H54 (cell line): Measurements from ENCODE around the gene DNMT3L.
"Not testable (repeated sequence)": the region's sequence is repeated elsewhere in the genome, so short reads cannot be mapped to it uniquely, and the experiment has no call there.

ENCODE experiments used
- DNase-seq: peaks from one replicate; pipeline ENCODE4 v3.0.0; 2011; ENCODE audit warnings: low spot score, mixed read lengths; ENCODE audit not compliant: insufficient read length
- FAIRE-seq: peaks from 3 replicates; lab custom pipeline; 2011; peaks lifted over from hg19 to GRCh38; lab: Jason Lieb, UNC
- POLR2A ChIP-seq: IDR thresholded peaks from 2 replicates; pipeline ENCODE4 v1.6.1; 2011; ENCODE audit warnings: low read depth, mild to moderate bottlenecking, low read length

The DNMT3L gene

DNA sequence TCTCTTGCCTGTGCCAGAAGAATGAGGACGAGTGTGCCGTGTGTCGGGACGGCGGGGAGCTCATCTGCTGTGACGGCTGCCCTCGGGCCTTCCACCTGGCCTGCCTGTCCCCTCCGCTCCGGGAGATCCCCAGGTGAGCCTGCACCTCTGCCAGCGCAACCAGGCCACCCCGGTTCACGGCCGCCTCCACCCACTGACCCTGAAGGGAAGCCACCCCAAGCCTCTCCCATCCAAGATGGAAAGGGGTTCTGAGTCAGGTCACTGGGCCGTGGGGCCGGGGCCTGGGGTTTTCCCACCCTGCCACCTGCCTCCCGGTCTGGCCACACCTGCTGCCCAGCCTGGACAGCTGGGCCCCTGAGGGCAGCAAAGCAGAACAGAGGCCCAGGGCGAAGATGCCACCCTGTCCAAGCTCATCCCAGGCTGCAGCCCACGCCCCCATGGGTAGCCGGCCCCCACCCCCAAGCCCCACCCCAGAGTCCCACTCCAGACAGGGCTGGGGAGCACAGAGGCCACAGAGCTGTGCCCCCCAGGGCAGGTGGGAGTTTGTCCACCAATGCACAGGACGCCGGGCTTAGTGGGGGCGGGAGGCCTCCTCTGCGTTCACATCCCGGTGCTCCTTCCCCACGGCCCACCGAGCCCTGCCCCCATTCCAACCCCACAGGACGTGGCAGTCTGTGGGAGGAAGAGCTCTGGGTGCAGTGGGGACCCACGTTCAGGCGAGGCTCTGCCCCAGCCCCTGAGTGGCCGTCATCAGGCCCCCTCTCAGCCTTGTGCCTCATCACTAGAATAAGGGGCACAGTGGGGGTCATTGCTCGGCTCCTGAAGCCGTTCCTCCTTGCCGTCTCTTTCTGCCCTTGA, 29.6 kb upstream of the DNMT3L start:
- DNase-seq, result no peak
- TF ChIP-seq POLR2A, result no peak
- FAIRE-seq, result no peak

DNA sequence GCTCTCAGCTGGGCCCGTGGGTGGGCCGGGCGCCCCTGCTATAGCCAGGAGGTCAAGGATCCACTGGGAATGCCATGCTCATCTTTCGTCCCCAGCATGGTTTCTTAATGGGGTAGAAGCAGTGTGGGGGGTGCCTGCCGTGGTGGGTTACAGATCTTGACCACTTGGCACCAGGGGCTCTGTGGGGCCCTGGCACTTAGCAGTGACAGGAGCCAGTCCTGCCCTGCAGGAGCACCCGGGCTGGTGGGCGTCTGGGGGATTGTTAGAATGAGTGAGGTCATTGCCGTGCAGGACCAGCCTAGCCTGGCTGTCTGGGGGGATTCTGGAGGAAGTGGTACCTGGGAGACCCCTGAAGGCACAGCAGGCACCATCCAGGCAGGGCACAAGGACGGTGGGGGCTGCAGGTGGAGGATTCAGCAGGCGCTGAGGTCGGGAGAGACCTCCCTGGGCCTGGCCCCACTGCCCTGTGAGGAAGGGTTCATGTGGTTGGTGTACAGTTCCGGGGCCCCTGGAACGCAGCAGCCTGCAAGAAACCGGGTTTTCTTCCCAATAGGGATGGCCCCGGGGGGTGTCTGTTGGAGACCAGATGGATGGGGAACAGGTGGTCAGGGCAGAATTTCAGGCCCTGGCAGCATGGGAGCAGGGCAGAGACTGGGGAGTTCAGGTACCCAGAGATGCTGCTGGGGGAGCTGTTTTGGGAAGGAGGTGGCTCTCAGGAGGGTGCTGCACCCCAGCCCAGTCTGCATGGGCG, 28.8 kb upstream of the DNMT3L start:
- no peak for TF ChIP-seq POLR2A
- DNase-seq (no peak), FAIRE-seq (no peak)

DNA sequence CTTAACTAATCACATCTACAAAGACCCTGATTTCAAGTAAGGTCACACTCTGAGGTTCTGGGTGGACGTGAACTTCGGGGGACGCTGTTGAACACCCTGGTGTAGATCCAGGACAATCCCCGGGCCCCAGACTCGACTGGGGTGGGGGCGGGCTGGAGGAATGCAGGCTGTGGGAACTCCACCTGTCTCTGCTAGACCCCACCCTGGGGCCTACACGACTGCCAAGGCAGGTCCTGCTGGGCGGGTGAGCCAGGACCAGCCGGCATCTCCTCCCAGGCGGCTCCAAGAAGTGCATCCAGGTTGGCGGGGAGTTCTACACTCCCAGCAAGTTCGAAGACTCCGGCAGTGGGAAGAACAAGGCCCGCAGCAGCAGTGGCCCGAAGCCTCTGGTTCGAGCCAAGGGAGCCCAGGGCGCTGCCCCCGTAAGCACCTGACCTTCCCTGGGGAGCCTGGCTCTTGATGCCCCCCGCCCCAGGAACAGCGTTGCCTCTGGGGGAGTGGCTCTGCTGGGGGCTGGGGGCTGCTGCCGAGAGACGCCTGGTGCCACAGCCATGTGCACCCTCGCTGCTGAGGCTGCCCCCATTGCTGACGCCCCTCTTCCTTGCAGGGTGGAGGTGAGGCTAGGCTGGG, 27.8 kb upstream of the DNMT3L start:
- DNase-seq (no peak), FAIRE-seq (no peak)
- TF ChIP-seq POLR2A, result no peak

DNA sequence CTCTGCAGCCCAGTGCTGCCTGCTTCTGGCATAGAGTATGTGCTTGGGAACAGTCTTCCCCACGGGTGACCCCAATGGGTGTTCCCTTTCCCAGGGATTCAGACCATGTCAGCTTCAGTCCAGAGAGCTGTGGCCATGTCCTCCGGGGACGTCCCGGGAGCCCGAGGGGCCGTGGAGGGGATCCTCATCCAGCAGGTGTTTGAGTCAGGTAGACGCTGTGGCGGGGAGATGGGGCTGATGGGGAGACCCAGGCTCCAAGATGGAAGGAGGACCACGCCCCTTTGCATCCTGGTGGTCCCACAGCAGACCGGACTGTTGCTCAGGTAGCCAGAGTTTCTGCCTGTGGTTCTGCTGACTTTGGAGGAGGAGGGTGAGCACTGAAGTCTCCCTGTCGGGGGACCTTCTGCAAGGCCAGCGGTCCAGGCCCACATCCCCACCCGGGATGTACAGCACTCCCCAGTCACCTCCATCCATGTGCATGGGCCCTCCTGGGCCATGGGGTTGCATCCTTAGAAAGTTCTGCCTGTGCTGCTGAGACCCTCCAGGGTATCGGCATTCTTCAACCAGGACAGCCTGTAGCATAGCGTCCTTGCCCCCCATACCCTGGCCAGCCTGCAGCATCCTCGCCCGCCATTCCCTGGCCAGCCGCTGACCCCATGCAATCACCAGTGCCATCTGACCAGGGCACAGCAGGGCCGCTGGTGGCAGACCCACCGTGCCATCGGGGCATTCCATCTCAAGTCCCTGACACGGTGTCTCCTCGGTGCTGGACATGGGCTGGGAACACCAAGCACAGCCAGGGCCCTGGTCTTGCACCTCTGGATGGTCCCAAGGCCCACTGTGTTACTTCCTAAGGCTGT, 26.8 kb upstream of the DNMT3L start:
- no peak for TF ChIP-seq POLR2A
- DNase-seq (no peak), FAIRE-seq (no peak)

DNA sequence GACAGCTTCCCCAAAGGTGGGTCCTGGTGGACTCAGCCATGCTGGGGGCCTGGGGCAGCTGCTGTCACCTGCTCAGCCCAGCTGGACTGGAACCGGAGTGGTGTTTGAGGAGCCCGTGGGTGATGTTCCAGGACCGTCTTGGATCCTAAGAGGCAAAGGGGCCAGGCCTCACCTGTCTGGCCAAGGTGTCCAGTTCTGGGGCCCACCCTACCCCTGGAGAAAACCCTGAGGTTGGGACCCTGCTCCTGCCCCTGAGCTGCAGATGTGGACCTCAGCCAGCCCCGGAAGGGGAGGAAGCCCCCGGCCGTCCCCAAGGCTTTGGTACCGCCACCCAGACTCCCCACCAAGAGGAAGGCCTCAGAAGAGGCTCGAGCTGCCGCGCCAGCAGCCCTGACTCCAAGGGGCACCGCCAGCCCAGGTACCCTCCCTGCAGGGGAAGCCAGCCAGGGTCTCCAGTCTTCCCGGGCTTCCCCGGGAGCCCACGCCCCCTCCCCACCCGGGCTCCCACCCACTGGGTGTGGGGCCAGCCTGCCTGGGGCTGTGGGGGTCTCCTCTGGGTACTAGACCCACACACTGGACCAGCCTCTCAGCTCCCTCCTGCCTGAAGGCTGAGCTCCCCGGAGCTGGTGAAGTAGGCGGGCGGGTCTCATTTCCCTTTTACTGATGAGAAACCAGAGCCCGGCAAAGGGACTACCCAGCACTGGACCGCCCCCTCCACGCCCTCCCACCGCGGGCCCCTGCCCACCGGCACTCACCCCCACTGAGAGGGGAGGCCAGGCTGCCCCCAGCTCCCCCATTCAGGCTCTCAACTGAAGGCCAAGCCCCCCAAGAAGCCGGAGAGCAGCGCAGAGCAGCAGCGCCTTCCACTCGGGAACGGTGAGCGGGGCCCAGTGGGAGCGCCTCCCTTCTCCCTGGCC, 25.3 kb upstream of the DNMT3L start:
- DNase-seq (no peak), FAIRE-seq (no peak)
- no peak for TF ChIP-seq POLR2A

DNA sequence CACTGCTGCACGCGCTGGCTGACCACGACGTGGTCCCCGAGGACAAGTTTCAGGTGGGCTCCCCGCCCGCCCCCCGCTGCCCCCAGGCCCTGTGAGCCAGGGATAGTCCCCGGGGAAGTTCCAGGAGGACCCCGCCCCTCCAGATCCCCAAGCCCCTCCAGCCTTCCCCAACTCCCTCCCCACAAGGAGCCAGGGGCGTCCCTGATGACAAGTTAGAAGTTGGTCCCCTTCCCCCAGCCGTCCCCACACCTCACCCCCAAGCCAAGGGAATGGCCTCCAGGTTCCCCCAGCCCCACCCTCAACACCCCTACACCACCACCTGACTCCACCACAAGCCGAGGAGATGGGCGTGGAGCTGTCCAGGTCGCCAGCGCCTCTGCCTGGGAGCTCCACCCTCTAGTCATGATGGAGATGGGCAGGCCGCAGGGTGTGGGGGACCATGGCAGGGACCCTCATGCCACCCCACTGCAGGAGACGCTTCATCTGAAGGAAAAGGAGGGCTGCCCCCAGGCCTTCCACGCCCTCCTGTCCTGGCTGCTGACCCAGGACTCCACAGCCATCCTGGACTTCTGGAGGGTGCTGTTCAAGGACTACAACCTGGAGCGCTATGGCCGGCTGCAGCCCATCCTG, 24.5 kb upstream of the DNMT3L start:
- no peak for DNase-seq
- TF ChIP-seq POLR2A, result no peak
- no peak for FAIRE-seq

DNA sequence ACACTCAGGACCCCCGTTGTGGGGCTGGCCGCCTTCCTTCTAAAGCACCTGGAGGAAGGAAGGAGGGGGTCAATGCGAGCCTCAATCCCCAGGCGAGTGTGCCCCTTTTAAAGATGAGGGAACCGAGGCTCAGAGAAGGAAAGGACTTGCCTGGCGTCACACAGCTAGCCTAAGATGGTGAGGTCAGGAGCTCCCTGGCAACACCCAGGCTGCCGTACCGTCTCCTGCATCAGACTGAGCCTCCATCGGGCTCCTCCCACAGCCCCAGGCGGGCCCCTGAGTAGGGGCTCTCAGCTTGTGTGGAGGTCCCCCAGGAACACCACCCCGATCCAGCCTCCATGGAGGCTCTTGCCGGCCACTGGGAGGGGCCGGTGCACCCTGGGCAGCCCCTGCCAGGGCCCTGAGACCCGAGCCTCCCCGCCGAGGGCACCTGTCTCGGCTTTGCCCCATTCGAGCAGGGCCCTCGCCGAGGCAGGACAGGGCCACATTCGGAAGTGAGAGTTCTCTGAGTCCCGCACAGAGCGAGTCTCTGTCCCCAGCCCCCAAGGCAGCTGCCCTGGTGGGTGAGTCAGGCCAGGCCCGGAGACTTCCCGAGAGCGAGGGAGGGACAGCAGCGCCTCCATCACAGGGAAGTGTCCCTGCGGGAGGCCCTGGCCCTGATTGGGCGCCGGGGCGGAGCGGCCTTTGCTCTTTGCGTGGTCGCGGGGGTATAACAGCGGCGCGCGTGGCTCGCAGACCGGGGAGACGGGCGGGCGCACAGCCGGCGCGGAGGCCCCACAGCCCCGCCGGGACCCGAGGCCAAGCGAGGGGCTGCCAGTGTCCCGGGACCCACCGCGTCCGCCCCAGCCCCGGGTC, 23.7 kb upstream of the DNMT3L start, which contains the start of gene AIRE:
Gene AIRE, plus strand, starts transcription at position 739 of the 855 bp plus-strand sequence. CDS start 131 bp downstream, outside the sequence.
- FAIRE-seq, result no peak
- TF ChIP-seq POLR2A, result no peak

DNA sequence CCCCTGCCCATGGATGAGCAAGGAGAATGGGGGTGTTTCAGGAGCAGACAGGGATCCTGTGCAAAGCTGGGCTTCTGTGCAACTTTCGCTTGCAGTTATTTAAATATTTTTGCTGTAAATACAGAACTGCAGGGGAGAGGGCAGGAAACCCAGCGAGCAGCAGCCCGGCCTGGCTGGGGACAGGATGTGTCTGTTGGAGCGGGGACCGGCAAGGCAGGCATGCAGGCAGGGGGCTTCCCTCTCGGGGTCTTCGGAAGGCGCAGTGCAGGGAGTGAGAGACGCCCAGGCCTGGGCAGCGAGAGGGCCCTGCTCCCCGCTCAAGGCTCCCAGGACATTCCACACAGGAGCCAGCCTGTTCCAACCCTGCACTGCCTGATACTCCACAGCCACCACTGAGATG, 22.3 kb upstream of the DNMT3L start:
- no peak for FAIRE-seq
- no peak for DNase-seq
- no peak for TF ChIP-seq POLR2A

More for the DNA sequence above, 23.7 kb upstream of the DNMT3L start, which contains the start of gene AIRE:
- DNase-seq, result no peak

DNA sequence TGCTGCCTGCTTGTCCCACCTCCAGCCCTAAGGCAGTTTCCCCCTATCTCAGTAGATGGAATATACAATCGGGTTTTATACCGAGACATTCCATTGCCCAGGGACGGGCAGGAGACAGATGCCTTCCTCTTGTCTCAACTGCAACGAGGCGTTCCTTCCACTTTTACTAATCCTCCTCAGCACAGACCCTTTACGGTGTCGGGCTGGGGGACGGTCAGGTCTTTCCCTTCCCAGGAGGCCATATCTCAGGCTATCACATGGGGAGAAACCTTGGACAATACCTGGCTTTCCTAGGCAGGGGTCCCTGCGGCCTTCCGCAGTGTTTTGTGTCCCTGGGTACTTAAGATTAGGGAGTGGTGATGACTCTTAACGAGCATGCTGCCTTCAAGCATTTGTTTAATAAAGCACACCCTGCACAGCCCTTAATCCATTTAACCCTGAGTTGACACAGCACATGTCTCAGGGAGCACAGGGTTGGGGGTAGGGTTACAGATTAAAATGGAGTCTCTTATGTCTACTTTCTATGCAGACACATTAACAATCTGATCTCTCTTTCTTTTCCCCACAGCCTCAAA, 21.6 kb upstream of the DNMT3L start:
- not testable (repeated sequence) for FAIRE-seq

DNA sequence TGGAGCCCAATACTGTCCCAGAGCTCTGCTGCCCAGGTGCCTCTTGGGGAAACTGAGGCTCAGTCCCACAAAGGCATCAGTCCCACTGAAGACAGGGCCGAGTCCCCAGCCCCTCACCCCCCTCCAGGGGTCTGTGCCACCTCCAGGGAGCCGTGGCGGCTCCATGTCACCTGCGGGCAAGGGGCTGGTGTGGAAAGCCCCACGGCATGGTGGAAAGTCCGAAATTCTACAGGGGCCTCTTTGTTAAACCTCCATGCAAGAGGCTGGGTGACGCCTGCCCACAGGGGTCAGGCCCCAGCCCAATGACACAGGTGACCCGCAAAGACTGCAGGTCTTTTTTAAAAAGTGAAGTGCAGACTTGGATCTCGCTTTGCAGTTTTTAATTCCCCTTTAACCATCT, 20.7 kb upstream of the DNMT3L start:
- FAIRE-seq (no peak), DNase-seq (no peak)
- no peak for TF ChIP-seq POLR2A

More for the DNA sequence above, 21.6 kb upstream of the DNMT3L start:
- not testable (repeated sequence) for DNase-seq

DNA sequence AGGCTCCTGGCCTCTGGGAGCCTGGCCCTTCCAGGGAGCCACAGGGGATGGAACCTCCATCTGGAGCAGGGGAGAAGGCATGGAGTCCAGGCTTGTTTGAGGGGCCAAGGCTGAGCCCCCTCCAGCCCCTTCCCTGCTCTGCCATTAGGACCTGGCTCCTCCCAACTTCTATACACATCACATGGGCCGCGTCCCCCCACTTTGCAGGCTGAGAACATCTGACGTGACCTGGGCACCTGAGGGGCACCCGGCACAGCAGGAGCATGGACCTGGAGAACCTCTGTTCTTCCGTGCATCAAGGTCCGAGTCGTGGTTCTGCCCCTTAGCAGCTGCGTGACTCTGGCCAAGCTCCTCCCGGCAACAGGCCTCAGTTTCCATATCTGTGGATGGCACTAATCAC, 20.1 kb upstream of the DNMT3L start:
- FAIRE-seq (no peak), DNase-seq (no peak)
- TF ChIP-seq POLR2A, result no peak
